HEK293 (cell line): ENCODE measurements around the gene ARHGAP28.

Source experiments
- CTCF ChIA-PET: fragments of 350-600 bp; formaldehyde crosslinking; extraction: SDS; loops from one replicate; lab custom pipeline; 2021; ENCODE audit warnings: antibody characterized with exemption; lab: Yijun Ruan, JAX
- POLR2A ChIA-PET: fragments of 300-600 bp; formaldehyde crosslinking; extraction: SDS; loops from one replicate; lab custom pipeline; 2020; ENCODE audit warnings: antibody characterized with exemption, inconsistent platforms; lab: Yijun Ruan, JAX
- H3K27ac ChIP-seq: fragments of 200-500 bp; sonication (Bioruptor generic); 2 replicates; pipeline ENCODE4 v1.5.1; 2014; ENCODE audit warnings: low read depth, low read length, control low read depth, inconsistent platforms; ENCODE audit errors: extremely low read depth
- H3K36me3 ChIP-seq, 2 experiments: fragments of 200-500 bp in 1 of 2; sonication (Bioruptor generic) in 1 of 2; 1 replicate in 1 of 2; 2 replicates in 1 of 2; pipeline ENCODE4 v1.5.1; 2014 to 2017; ENCODE audit warnings: inconsistent platforms in 2 of 2, low read length in 2 of 2; ENCODE audit not compliant: control insufficient read depth in 2 of 2, insufficient read depth in 1 of 2
- H3K4me1 ChIP-seq: fragments of 200-500 bp; sonication (Bioruptor generic); 2 replicates; pipeline ENCODE4 v1.5.1; 2014; ENCODE audit warnings: mild to moderate bottlenecking, low read length, inconsistent platforms; ENCODE audit not compliant: control insufficient read depth, insufficient read depth
- H3K4me3 ChIP-seq: 2 replicates; pipeline ENCODE4 v1.5.1; 2011; ENCODE audit warnings: low read depth, mild to moderate bottlenecking, control low read depth, low read length, moderate library complexity
- H3K9me3 ChIP-seq: fragments of 200-500 bp; sonication (Bioruptor generic); 2 replicates; pipeline ENCODE4 v1.5.1; 2014; ENCODE audit warnings: low read depth, low read length, inconsistent platforms; ENCODE audit not compliant: control insufficient read depth, insufficient read depth
- BCL6B ChIP-seq: fragments of 450-650 bp; formaldehyde crosslinking; IDR thresholded peaks from 2 replicates; pipeline ENCODE4 v1.5.1; 2017; ENCODE audit warnings: missing biosample characterization, missing genetic modification characterization
- ELK4 ChIP-seq: IDR thresholded peaks from 2 replicates; pipeline ENCODE4 v1.6.1; 2011; ENCODE audit warnings: mild to moderate bottlenecking, low read depth, low read length, borderline replicate concordance
- KLF8 ChIP-seq: fragments of 450-650 bp; formaldehyde crosslinking; IDR thresholded peaks from 2 replicates; pipeline ENCODE4 v1.5.1; 2016; ENCODE audit warnings: missing biosample characterization, missing genetic modification characterization
- MYNN ChIP-seq: fragments of 450-650 bp; formaldehyde crosslinking; IDR thresholded peaks from 2 replicates; pipeline ENCODE4 v1.5.1; 2016; ENCODE audit warnings: missing biosample characterization, missing genetic modification characterization, borderline replicate concordance
- SETDB1 ChIP-seq: IDR thresholded peaks from one replicate; pipeline ENCODE4 v1.6.1; 2017; ENCODE audit warnings: mild to moderate bottlenecking, low read length, moderate library complexity, mixed read lengths; ENCODE audit not compliant: insufficient read length
- SP7 ChIP-seq: fragments of 450-650 bp; formaldehyde crosslinking; IDR thresholded peaks from 2 replicates; pipeline ENCODE4 v1.5.1; 2016; ENCODE audit warnings: missing biosample characterization, missing genetic modification characterization
- YY2 ChIP-seq: fragments of 450-650 bp; formaldehyde crosslinking; IDR thresholded peaks from 2 replicates; pipeline ENCODE4 v1.5.1; 2016; ENCODE audit warnings: missing biosample characterization, missing genetic modification characterization
- ZNF146 ChIP-seq: fragments of 450-650 bp; formaldehyde crosslinking; IDR thresholded peaks from 2 replicates; pipeline ENCODE4 v1.5.1; 2016; ENCODE audit warnings: missing biosample characterization, missing genetic modification characterization
- ZNF311 ChIP-seq: fragments of 450-650 bp; formaldehyde crosslinking; IDR thresholded peaks from 2 replicates; pipeline ENCODE4 v1.5.1; 2017; ENCODE audit warnings: missing biosample characterization, missing genetic modification characterization, borderline replicate concordance
- ZNF366 ChIP-seq: fragments of 450-650 bp; formaldehyde crosslinking; conservative IDR thresholded peaks from 2 replicates; pipeline ENCODE4 v1.5.1; 2016; ENCODE audit warnings: missing biosample characterization, missing genetic modification characterization
- ZNF398 ChIP-seq: fragments of 450-650 bp; formaldehyde crosslinking; IDR thresholded peaks from 2 replicates; pipeline ENCODE4 v1.5.1; 2017; ENCODE audit warnings: missing biosample characterization, missing genetic modification characterization
- ZNF416 ChIP-seq: fragments of 450-650 bp; formaldehyde crosslinking; IDR thresholded peaks from 2 replicates; pipeline ENCODE4 v1.5.1; 2016; ENCODE audit warnings: missing biosample characterization, missing genetic modification characterization
- ZNF521 ChIP-seq: fragments of 450-650 bp; formaldehyde crosslinking; IDR thresholded peaks from 2 replicates; pipeline ENCODE4 v1.5.1; 2017; ENCODE audit warnings: missing biosample characterization, mild to moderate bottlenecking, missing genetic modification characterization
- ZNF548 ChIP-seq: fragments of 450-650 bp; formaldehyde crosslinking; IDR thresholded peaks from 2 replicates; pipeline ENCODE4 v1.5.1; 2016; ENCODE audit warnings: missing biosample characterization, missing genetic modification characterization
- ZNF555 ChIP-seq: fragments of 450-650 bp; formaldehyde crosslinking; conservative IDR thresholded peaks from 2 replicates; pipeline ENCODE4 v1.5.1; 2017; ENCODE audit warnings: missing biosample characterization, mild to moderate bottlenecking, missing genetic modification characterization, inconsistent platforms
- ZNF560 ChIP-seq: fragments of 450-650 bp; formaldehyde crosslinking; IDR thresholded peaks from 2 replicates; pipeline ENCODE4 v1.5.1; 2017; ENCODE audit warnings: missing biosample characterization, missing genetic modification characterization, borderline replicate concordance
- ZNF585B ChIP-seq: fragments of 450-650 bp; formaldehyde crosslinking; IDR thresholded peaks from 2 replicates; pipeline ENCODE4 v1.5.1; 2016; ENCODE audit warnings: missing biosample characterization, missing genetic modification characterization
- ZNF629 ChIP-seq: fragments of 450-650 bp; formaldehyde crosslinking; IDR thresholded peaks from 2 replicates; pipeline ENCODE4 v1.5.1; 2017; ENCODE audit warnings: missing biosample characterization, missing genetic modification characterization
- ZNF701 ChIP-seq: fragments of 450-650 bp; formaldehyde crosslinking; IDR thresholded peaks from 2 replicates; pipeline ENCODE4 v1.5.1; 2016; ENCODE audit warnings: missing biosample characterization, missing genetic modification characterization
- TF ChIP-seq, protein P1 (sequence below): fragments of 450-650 bp; formaldehyde crosslinking; conservative IDR thresholded peaks from 2 replicates; pipeline ENCODE4 v1.5.1; 2016; ENCODE audit warnings: low read depth, missing biosample characterization, missing genetic modification characterization
- TF ChIP-seq, protein P2 (sequence below): fragments of 450-650 bp; formaldehyde crosslinking; IDR thresholded peaks from 2 replicates; pipeline ENCODE4 v1.5.1; 2016; ENCODE audit warnings: missing biosample characterization, missing genetic modification characterization

ARHGAP28 gene

DNA sequence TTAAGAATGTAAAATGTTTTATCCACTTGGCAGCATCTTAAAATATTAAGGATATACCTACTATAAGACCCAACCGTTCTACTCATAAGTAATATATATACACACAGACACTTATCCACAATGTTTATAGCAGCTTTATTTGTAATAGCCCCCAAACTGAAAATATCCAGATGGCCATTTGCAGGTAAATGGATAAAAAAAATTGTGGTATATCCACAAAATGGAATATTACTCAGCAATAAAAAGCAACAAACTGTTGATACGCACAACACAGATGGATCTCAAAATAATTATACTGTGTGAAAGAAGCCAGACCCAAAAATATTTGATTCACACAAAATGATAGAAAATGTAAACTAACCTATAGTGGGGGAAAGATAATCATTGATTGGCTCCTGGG is 122.0 kb downstream of the ARHGAP28 start:
- Histone ChIP-seq H3K27ac (no peak overlapping the region), H3K4me3 (no peak overlapping the region), H3K9me3 (no peaks in the 10 kb centered on the region), H3K36me3 (no peaks in the 10 kb centered on the region), H3K4me1 (no peaks in the 10 kb centered on the region; the same call in 1 of the 2 replicates)
- ChIA-PET POLR2A (no interaction called here), CTCF (no interaction called here)
- TF ChIP-seq ZNF521 (tag by site-specific recombination), result no peak
- TF ChIP-seq BCL6B (tag by site-specific recombination), result no peak
- TF ChIP-seq ZNF146 (tag by site-specific recombination), result peak; percentile 46; the same call in 1 of the 2 replicates
- TF ChIP-seq ELK4, result no peak

DNA sequence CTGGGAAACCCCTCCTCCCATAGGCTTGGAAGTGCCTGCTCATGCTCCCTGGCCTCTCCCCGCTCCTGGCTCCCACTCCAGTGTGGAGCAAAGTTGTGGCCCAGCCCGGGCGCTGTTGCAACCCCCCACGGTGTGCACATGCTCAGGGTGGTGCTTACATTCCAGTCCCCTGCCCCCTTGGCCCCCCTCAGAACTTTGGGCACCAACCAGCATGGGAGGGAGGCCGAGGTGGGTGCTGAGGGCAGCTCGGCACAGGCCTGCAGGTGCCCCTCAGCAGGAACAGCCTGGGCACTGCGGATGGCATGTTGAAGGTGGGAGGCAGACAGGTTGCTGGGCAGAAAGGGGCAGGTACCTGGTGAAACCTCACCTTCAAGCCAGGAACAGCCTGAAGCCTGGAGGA is 125.3 kb downstream of the ARHGAP28 start:
- POLR2A ChIA-PET, result no interaction called here
- H3K36me3 ChIP-seq, result no peaks in the 10 kb centered on the region
- no peak overlapping the region for H3K27ac ChIP-seq
- TF ChIP-seq MYNN (tag by site-specific recombination), result no peak
- no peak for TF ChIP-seq ZNF701
- no peak for TF ChIP-seq ZNF366 (tag by site-specific recombination)
- TF ChIP-seq SP7 (tag by site-specific recombination), result no peak
- no peak for TF ChIP-seq ZNF585B
- no peak for TF ChIP-seq YY2
- no peak for TF ChIP-seq ZNF311 (tag by site-specific recombination)
- TF ChIP-seq ZNF560, result no peak
- no peak for TF ChIP-seq ZNF548 (tag by site-specific recombination)
- no peak for TF ChIP-seq ZNF416
- TF ChIP-seq ZNF555 (tag by site-specific recombination), result no peak
- TF ChIP-seq ZNF398 (tag by site-specific recombination), result no peak
- TF ChIP-seq ZNF629, result no peak
- CTCF ChIA-PET, result no interaction called here
- no peaks in the 10 kb centered on the region for H3K9me3 ChIP-seq
- peaks cover 4% of the 10 kb centered on the region; the same call in 1 of the 2 replicates for H3K4me1 ChIP-seq
- H3K4me3 ChIP-seq, result no peak overlapping the region

GRCh38 chr18:6855767-6856166 is 126.3 kb downstream of the ARHGAP28 start:
- Histone ChIP-seq H3K9me3 (no peaks in the 10 kb centered on the region), H3K27ac (no peak overlapping the region), H3K4me3 (no peak overlapping the region), H3K36me3 (no peaks in the 10 kb centered on the region), H3K4me1 (peaks cover 4% of the 10 kb centered on the region; the same call in 1 of the 2 replicates)
- POLR2A ChIA-PET, result no interaction called here
- CTCF ChIA-PET, result no interaction called here
- TF ChIP-seq, protein P1, sequence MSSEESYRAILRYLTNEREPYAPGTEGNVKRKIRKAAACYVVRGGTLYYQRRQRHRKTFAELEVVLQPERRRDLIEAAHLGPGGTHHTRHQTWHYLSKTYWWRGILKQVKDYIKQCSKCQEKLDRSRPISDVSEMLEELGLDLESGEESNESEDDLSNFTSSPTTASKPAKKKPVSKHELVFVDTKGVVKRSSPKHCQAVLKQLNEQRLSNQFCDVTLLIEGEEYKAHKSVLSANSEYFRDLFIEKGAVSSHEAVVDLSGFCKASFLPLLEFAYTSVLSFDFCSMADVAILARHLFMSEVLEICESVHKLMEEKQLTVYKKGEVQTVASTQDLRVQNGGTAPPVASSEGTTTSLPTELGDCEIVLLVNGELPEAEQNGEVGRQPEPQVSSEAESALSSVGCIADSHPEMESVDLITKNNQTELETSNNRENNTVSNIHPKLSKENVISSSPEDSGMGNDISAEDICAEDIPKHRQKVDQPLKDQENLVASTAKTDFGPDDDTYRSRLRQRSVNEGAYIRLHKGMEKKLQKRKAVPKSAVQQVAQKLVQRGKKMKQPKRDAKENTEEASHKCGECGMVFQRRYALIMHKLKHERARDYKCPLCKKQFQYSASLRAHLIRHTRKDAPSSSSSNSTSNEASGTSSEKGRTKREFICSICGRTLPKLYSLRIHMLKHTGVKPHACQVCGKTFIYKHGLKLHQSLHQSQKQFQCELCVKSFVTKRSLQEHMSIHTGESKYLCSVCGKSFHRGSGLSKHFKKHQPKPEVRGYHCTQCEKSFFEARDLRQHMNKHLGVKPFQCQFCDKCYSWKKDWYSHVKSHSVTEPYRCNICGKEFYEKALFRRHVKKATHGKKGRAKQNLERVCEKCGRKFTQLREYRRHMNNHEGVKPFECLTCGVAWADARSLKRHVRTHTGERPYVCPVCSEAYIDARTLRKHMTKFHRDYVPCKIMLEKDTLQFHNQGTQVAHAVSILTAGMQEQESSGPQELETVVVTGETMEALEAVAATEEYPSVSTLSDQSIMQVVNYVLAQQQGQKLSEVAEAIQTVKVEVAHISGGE (tag by site-specific recombination), result no peak
- TF ChIP-seq SETDB1 (no peak), KLF8 (tag by site-specific recombination) (no peak)
- TF ChIP-seq, protein P2, sequence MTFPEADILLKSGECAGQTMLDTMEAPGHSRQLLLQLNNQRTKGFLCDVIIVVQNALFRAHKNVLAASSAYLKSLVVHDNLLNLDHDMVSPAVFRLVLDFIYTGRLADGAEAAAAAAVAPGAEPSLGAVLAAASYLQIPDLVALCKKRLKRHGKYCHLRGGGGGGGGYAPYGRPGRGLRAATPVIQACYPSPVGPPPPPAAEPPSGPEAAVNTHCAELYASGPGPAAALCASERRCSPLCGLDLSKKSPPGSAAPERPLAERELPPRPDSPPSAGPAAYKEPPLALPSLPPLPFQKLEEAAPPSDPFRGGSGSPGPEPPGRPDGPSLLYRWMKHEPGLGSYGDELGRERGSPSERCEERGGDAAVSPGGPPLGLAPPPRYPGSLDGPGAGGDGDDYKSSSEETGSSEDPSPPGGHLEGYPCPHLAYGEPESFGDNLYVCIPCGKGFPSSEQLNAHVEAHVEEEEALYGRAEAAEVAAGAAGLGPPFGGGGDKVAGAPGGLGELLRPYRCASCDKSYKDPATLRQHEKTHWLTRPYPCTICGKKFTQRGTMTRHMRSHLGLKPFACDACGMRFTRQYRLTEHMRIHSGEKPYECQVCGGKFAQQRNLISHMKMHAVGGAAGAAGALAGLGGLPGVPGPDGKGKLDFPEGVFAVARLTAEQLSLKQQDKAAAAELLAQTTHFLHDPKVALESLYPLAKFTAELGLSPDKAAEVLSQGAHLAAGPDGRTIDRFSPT (tag by site-specific recombination), result no peak
